GM21528 (cell line): ENCODE results near the gene BAIAP2.
"Not testable (repeated sequence)": the region's sequence is repeated elsewhere in the genome, so short reads cannot be mapped to it uniquely, and the experiment has no call there.

Experiments
- ATAC-seq: cut with Tn5 transposase; IDR thresholded peaks from one replicate; pipeline ENCODE4 v1.9.1; 2021; ENCODE audit warnings: mild to moderate bottlenecking, moderate library complexity; ENCODE audit not compliant: unreplicated experiment, low FRiP score

The BAIAP2 gene

DNA sequence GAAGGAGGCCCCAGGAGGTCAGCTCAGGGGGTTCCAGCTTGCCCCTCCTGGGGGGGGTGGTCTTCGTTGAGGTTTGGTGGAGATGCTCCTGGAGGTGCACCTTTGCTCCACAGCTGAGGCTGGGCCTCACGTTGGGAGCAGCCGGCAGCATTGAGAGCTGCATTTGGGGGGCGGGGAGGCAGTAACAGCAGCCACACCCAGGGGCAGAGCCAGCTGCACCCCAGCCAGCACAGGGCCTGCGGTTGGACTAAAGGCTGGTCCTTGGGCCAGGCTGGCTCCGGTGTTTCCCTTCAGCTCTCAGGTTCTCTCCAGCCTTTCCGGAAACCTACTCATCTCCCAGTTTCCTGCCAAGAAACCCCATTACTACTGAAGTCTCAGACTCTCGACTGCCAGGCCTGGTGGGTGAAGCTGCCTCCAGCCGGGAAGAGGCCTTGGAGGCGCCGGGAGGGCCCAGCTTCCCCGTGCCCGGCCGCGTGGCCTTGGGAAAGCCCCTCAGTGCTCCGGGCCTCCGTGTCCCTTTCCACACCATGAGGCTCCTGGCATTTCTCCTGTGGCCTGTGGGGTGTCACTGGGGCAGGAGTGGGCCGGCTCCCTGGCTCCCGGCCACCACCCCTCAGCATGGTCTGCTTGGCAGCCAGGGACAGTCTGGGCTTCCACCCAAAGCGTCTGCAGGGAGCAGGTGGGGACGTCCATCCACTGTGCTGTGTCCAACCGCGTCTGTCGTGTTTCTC lies 14.0 kb upstream of the BAIAP2 start:
- no peak for ATAC-seq

GRCh38 chr17:81021531-81022343 lies 13.2 kb upstream of the BAIAP2 start:
- no peak for ATAC-seq

DNA sequence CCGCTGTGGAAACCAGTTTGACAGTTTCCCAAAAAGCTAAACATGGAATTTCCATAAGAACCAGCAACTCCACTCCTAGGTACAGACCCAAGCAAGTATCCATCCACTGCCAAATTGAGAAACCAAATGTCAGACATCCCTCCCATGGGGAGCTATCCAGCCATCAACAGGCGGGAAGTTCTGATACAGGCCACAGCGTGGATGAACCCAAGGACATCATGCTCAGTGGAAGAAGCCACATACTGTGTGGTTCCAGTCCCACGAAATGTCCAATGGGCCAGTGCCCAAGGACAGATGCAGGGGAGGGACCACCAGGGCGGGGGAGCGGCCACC lies 12.6 kb upstream of the BAIAP2 start:
- no peak for ATAC-seq

GRCh38 chr17:81025065-81025740 lies 9.7 kb upstream of the BAIAP2 start:
- no peak for ATAC-seq

GRCh38 chr17:81025741-81026129 lies 9.2 kb upstream of the BAIAP2 start:
- ATAC-seq = no peak

DNA sequence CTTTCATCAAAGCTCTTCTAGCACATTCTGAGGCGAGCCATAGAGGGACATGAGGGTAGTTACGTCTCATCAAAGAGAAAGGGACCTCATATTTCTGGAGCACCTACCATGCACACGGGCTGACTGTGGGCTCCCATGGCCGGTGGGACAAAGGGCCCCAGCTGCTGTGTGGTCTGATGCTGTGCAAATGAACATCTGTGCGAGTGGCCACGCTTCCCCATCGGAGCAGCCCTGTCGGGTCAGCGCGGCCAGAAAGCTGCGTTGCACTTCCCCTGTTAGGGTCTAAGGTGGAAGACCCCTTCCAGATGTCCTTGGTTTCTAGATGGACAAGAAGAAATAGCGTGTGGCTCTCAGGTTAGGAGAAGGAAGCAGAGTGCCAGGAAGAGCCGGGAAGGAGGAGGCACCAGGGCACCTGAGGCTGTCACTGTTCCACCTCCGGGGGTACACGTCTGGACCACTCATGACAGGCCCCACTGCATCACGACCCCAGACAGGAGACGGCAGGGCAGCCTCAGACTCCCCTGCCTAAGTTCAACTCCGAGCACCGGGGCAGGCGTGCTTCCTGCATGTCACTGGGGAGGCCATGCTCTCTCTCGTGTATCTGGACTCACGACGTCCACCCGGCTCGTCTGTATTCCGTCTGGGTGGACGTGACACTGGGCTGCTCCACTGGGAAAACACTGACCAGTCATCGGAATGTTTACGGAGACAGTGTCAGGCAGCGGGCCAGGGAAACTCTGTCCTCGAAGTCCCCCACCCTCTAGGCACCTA lies 8.5 kb upstream of the BAIAP2 start:
- no peak for ATAC-seq

GRCh38 chr17:81027038-81027437 lies 7.9 kb upstream of the BAIAP2 start:
- ATAC-seq = no peak

DNA sequence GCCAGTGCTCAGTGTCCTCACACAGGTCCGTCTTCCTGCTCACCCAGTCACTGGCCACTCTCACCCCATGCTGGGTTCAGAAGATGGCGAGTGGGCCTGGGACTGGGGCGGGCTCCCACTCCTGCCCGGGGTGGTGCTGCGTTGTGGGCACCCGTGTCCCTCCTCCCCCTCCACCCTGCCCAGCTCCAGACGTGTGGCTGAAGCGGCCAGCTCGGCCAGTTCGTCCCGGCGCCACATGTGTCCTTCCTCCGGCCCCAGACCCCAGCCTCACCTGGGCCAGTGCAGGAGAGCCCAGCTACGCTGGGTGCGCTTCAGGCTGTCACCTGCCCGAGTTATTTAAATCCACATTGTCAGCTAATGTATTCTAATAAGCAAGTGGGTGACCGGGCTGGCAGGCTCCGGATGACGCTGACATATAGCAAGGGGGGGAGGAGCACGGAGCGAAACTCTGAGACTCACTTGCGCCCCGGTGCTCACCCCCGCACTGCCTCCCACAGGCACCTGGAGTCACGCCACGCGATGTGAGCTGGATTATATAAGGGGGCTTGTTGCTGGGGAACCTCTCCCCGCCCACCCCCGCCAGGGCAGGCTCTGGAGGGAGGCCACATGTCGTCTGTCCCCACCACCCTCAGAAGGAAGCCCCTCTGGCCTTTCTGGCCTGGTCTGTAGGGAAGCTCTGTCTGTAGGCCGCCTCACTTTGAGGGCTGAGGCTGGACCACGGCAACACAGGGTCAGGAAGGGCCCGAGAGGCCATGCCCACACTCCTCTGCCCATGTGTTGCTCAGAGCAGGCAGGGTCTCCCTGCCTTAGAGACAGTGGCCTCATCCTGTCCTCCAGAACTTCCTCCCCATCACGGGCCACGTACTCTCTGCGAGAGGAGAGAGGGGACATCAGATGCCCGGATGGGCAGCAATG lies 7.1 kb upstream of the BAIAP2 start:
- no peak for ATAC-seq

DNA sequence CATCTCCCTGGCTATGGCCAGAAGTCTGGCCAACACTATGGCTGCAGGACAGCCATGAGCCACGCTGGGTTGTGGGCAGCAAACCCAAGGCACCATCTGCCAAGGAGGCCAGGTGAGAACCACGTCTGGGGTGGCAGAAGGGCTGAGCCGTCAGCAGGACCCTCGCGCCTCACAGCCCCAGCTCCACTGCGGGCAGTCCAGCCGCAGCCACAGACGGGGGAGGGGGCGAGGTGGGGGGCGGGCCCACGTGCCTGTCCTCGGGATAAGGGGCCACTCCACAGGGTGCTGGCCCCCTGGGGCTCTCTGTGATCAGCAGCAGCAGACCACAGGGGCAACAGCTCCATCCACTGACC lies 6.5 kb upstream of the BAIAP2 start:
- ATAC-seq = no peak

GRCh38 chr17:81029859-81030258 lies 5.1 kb upstream of the BAIAP2 start:
- ATAC-seq = no peak

DNA sequence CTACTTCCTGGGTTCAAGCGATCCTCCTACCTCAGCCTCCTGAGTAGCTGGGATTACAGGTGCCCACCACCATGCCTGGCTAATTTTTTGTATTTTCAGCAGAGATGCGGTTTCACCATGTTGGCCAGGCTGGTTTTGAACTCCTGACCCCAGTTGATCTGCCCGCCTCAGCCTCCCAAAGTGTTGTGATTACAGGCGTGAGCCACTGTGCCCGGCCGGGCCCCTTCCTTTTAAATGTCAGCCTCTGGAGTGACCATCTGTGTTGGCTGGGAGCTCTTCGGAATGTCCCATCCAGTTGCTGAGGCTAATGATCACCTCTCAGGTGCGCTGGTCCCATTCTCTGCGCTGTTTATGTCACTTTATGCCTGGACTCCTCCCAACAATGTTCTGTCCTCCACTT lies 4.6 kb upstream of the BAIAP2 start:
- ATAC-seq = not testable (repeated sequence)

GRCh38 chr17:81030741-81031565 lies 4.0 kb upstream of the BAIAP2 start:
- no peak for ATAC-seq

DNA sequence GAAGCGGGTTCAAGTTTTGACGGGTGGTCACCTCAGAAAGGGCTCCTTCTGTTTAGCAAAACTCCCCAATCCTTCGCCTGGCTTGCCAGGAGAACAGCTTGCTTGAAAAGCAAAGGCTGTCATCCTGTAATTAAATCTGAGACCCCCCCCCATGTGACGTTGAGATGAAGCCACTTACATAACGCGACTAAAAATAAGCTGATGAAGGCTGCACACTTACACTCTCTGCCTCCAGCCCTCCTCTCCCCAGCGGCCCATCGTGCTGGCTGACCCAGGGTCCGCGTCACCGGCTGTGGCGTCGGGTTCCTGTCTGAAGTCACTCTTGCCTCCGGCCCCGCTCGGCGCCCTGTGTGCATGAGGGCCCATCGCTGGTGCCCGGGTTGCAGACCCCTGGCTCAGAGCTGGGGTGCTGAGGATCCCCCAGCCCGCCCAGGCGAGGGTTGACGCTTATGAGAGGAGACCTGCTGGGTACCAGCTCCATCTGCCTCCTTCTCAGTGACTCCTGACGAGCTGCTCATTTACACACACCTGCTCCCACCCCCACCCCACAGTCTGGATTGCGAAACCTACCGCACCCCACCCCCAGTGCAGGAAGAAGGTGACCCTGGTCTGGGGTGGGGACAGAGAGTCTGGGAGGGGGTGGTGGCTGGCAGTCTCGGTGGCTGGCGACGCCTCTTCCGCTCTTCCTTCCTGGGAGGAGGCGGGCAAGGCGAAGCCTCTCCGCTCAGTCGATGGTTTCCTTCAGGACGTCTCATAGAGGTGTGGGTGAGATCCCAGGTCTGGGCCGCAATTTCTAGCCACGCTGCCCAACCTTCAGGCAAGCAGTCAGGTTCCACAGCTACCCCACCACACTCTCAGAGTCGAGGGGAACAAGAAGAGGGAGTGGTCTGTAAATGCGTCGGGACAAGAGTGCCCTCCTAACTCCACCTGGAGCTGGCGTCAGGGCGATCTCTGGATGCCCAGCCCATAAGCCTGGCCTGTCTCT lies 3.1 kb upstream of the BAIAP2 start:
- ATAC-seq = no peak

DNA sequence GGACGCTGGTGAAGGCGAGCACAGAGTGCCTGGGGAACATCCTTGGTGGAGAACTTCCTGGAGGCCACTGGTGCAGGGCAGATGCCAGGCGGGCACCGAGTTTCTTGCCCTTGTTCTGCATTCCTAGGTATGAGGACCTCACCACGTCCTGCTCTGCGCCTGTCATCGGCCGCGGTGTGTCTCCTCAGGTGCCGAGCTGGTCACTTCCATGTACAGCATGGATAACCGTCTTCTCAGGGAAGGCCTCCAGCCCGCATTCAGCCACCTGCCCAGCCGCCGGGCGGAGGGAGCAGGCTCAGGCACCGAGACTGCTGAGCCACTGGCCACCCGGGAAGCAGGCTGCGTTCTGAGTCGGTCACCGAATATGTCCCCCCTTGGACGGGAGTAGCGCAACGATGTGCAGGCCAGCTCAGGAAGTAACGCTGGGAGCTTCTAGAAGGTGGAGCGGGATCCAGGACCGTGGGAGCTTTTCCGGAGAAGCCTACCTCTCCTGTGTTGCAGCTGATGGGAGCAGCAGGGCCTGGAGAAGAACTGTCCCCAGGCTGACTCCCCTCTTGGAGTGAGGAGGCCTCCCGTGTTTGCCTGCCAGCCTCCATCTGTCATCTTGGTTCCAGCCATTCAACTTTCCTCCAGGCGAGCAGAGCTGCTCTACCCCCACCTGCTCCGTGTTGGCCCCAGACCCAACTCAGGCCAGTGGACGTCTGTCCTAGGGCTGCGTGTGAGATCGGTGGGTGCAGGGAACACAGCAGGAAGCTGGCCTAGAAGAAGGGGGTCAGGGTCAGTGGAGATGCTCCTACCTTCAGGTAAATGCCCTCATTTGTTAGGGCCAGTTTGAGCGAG lies 2.1 kb upstream of the BAIAP2 start:
- no peak for ATAC-seq

GRCh38 chr17:81033535-81034167 lies 1.3 kb upstream of the BAIAP2 start:
- no peak for ATAC-seq

DNA sequence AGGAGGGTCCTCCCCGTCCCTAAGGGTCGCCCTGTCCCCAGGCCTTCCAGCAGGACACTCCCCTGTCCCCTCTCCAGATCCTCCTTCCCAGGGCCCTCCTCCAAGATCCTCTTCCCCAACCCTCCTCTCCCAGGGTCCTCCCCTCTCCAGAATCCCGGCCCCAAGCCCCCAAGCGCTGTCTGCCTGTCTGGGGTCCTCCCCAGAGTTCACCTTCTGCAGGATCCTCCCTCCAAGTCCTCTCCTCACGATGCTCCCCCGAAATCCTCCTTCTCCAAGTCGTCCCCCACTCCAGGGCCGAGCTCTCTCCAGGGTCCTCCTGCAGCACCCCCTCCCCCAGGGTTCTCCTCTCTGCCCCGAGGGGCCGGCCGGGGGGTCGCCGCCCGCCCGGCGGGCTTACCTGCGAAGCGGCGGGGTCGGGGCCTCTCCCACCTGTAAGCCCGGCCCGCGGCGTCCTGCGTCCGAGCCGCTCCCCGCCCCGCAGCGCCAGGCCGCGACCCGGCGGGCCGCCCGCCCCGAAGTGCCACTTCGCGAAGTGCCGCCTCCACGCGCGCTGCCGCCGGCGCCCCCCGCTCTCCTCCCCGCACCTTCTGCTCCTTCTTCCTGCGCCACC lies 678 bp upstream of the BAIAP2 start:
- ATAC-seq = no peak
